Testis (tissue), 2 donors: ENCODE measurements around the gene FSTL5.

ENCODE experiments used
- POLR2A ChIP-seq: fragments of 450-650 bp; IDR thresholded peaks from one replicate; pipeline ENCODE4 v1.6.1; 2017; ENCODE audit warnings: antibody characterized with exemption, mild to moderate bottlenecking, moderate library complexity
- TF ChIP-seq, protein P1 (sequence below), 3 experiments: fragments of 450-650 bp in 2 of 3; fragments of 200-600 bp in 1 of 3; sonication (generic) in 1 of 3; IDR thresholded peaks; one replicate each; pipeline ENCODE4 v1.5.1; 2016 to 2019; ENCODE audit warnings: antibody characterized with exemption in 3 of 3, mild to moderate bottlenecking in 2 of 3, moderate library complexity in 1 of 3

DNA sequence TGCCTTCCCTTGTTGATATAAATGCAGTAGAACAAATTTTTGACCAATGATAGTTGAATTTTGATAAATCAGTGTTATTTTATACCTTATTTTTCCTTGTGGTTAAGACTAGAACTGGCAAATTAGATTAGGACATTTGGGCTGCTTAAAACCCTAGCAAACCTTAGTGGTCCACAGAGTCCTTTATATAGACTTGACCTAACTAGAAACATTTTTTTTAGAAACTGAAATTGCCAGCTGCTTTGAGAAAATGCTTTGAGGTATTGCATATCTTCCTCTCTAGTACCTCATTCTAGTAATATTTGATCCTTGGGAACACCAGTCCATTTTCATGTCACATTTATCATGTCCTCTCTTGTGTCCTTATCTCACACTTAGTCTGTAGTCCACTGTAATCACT, 580.3 kb downstream of the FSTL5 start:
- TF ChIP-seq, protein P1, sequence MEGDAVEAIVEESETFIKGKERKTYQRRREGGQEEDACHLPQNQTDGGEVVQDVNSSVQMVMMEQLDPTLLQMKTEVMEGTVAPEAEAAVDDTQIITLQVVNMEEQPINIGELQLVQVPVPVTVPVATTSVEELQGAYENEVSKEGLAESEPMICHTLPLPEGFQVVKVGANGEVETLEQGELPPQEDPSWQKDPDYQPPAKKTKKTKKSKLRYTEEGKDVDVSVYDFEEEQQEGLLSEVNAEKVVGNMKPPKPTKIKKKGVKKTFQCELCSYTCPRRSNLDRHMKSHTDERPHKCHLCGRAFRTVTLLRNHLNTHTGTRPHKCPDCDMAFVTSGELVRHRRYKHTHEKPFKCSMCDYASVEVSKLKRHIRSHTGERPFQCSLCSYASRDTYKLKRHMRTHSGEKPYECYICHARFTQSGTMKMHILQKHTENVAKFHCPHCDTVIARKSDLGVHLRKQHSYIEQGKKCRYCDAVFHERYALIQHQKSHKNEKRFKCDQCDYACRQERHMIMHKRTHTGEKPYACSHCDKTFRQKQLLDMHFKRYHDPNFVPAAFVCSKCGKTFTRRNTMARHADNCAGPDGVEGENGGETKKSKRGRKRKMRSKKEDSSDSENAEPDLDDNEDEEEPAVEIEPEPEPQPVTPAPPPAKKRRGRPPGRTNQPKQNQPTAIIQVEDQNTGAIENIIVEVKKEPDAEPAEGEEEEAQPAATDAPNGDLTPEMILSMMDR (IDR thresholded peaks at IDR 0.05), result no peak
- TF ChIP-seq POLR2A, result no peak
